ENCODE data around the gene MAP2K6. TPM values are rescaled to one million over a fixed set of nuclear protein-coding genes. Genes with fewer than 3 reads are reported as not detected.

The MAP2K6 gene
- total and polyA plus RNA-seq, 2 of the 8 experiments (the other 6 are each of a cell fraction or from before 2014, with no cell fraction given) = 11.0 to 44.1 TPM

- no peak for TF ChIP-seq CHD7 (IDR thresholded peaks at IDR 0.05; ENCODE audit: insufficient replicate concordance, low read length)
- no peak for TF ChIP-seq PHF8 (conservative IDR thresholded peaks at IDR 0.05; ENCODE audit: low read depth, low read length)
- no peak for TF ChIP-seq GTF2F1 (IDR thresholded peaks at IDR 0.05; ENCODE audit: borderline replicate concordance, low read depth, low read length)
- no peak for TF ChIP-seq JUND (IDR thresholded peaks at IDR 0.05; ENCODE audit: low read length)
- no peak for TF ChIP-seq ATF2 (IDR thresholded peaks at IDR 0.05; ENCODE audit: low read length)
- TF ChIP-seq ATF3 (IDR thresholded peaks at IDR 0.05; ENCODE audit: insufficient read depth, low read depth, low read length) = no peak
- no peak for TF ChIP-seq NANOG (IDR thresholded peaks at IDR 0.05; ENCODE audit: insufficient read depth, low read depth, low read length, poor library complexity, severe bottlenecking)
These were observed 62.9 kb downstream of the MAP2K6 start (continued) for GRCh38 chr17:69477204-69477902.

Data from H1 (cell line).